ENCODE results near the gene ITGA1.

Gene ITGA1

GRCh38 chr5:52987711-52988331 lies 200.1 kb downstream of the ITGA1 start:
- DNase-seq, result no peak
- TF ChIP-seq POLR2A (IDR thresholded peaks at IDR 0.05; ENCODE audit: low read length), result no peak
- no peak for TF ChIP-seq GATA1 (IDR thresholded peaks at IDR 0.05; ENCODE audit: low read depth, low read length)

GRCh38 chr5:52988335-52989024 lies 200.8 kb downstream of the ITGA1 start:
- no peak for TF ChIP-seq GATA1 (IDR thresholded peaks at IDR 0.05; ENCODE audit: low read depth, low read length)
- no peak for TF ChIP-seq POLR2A (IDR thresholded peaks at IDR 0.05; ENCODE audit: low read length)
- DNase-seq, result no peak

DNA sequence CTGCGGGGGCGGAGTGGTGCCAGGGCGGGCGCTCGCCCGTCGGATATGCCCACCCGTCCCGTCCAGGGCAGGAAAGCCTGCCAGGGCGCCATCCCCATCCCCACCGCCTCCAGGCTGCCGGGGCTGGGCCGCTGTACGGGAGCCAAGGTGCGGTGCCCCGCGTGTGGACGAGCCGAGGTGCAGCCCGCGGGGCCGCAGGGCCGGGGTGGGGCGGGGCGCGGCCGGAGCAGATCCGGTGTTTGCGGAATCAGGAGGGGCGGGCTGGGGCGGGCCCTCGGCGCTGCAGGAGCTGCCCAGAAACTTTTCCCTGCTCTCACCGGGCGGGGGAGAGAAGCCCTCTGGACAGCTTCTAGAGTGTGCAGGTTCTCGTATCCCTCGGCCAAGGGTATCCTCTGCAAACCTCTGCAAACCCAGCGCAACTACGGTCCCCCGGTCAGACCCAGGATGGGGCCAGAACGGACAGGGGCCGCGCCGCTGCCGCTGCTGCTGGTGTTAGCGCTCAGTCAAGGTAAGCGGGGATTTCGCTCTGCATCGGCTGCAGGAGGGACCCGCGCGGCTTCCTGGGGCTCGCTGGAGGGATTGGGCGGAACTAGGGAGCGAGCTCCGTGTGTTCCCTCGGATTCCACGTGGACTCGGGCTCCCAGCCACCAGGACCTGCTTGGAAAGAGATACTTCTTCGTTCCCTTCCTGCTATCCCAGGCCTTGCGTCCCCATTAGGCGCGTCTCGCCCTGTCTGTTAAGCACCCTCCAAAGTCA lies 201.5 kb downstream of the ITGA1 start, which contains the start of gene ITGA2:
Gene ITGA2, plus strand, starts transcription at position 328 of the 756 bp plus-strand sequence. Its CDS starts 117 bp downstream, at position 445.
- no peak for DNase-seq
- TF ChIP-seq POLR2A (IDR thresholded peaks at IDR 0.05; ENCODE audit: low read length) (no peak), GATA1 (IDR thresholded peaks at IDR 0.05; ENCODE audit: low read depth, low read length) (no peak)

GRCh38 chr5:52989781-52990527 lies 202.2 kb downstream of the ITGA1 start:
- TF ChIP-seq GATA1 (IDR thresholded peaks at IDR 0.05; ENCODE audit: low read depth, low read length) (no peak), POLR2A (IDR thresholded peaks at IDR 0.05; ENCODE audit: low read length) (no peak)
- DNase-seq, result no peak

- TF ChIP-seq GATA1 (IDR thresholded peaks at IDR 0.05; ENCODE audit: low read depth, low read length) (no peak), POLR2A (IDR thresholded peaks at IDR 0.05; ENCODE audit: low read length) (no peak)
- no peak for DNase-seq
Observed at GRCh38 chr5:52990528-52990925, 202.8 kb downstream of the ITGA1 start.

DNA sequence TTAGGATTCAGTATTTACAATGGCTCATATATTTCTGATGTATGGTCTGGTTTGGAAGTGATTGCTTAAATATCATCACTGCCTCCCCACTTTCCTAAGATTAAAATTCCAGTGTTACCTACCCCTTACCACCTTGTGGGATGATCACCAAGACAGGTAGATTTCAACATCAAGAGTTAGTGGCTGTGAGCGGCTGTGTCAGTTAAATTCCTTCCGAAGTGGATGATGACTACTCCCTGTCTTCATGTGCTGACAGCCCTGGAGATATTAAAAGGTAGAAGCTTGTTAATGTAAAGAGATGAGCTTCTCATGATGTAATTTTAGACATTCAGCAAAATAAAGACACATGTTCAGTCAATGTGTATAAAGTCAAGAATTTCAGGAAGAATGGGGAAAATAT lies 205.7 kb downstream of the ITGA1 start:
- no peak for TF ChIP-seq GATA1 (IDR thresholded peaks at IDR 0.05; ENCODE audit: low read depth, low read length)
- no peak for TF ChIP-seq POLR2A (IDR thresholded peaks at IDR 0.05; ENCODE audit: low read length)
- DNase-seq, result no peak

GRCh38 chr5:52994266-52994665 lies 206.6 kb downstream of the ITGA1 start:
- DNase-seq, result no peak
- TF ChIP-seq POLR2A (IDR thresholded peaks at IDR 0.05; ENCODE audit: low read length), result no peak
- no peak for TF ChIP-seq GATA1 (IDR thresholded peaks at IDR 0.05; ENCODE audit: low read depth, low read length)

- TF ChIP-seq GATA1 (IDR thresholded peaks at IDR 0.05; ENCODE audit: low read depth, low read length) (no peak), POLR2A (IDR thresholded peaks at IDR 0.05; ENCODE audit: low read length) (no peak)
- no peak for DNase-seq
Observed at GRCh38 chr5:52995095-52995494, 207.4 kb downstream of the ITGA1 start.

GRCh38 chr5:52995914-52996313 lies 208.2 kb downstream of the ITGA1 start:
- no peak for DNase-seq
- no peak for TF ChIP-seq POLR2A (IDR thresholded peaks at IDR 0.05; ENCODE audit: low read length)
- no peak for TF ChIP-seq GATA1 (IDR thresholded peaks at IDR 0.05; ENCODE audit: low read depth, low read length)

DNA sequence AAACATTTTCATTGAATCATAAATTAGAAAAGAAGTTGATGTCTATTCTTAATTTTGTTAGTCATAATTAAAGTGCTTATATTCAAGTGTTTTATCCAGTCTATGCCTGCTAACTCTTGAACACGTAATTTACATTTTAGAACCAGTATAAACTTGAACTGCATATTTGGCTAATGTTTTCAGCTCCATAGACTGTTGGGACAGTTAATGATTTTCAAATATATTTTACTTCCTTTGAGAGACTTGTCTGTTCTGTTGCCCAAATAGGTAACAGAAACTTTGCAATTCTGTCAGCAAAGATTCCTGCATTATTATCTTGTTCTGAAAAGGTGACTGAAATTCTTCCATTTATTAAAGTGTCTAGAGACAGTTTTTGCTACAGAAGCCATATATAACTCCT lies 209.3 kb downstream of the ITGA1 start:
- TF ChIP-seq GATA1 (IDR thresholded peaks at IDR 0.05; ENCODE audit: low read depth, low read length) (no peak), POLR2A (IDR thresholded peaks at IDR 0.05; ENCODE audit: low read length) (no peak)
- DNase-seq, result no peak

GRCh38 chr5:52997424-52997823 lies 209.7 kb downstream of the ITGA1 start:
- no peak for TF ChIP-seq POLR2A (IDR thresholded peaks at IDR 0.05; ENCODE audit: low read length)
- no peak for TF ChIP-seq GATA1 (IDR thresholded peaks at IDR 0.05; ENCODE audit: low read depth, low read length)
- DNase-seq, result no peak

GRCh38 chr5:52998552-52999313 lies 211.0 kb downstream of the ITGA1 start:
- DNase-seq, result no peak
- TF ChIP-seq POLR2A (IDR thresholded peaks at IDR 0.05; ENCODE audit: low read length) (no peak), GATA1 (IDR thresholded peaks at IDR 0.05; ENCODE audit: low read depth, low read length) (no peak)

- DNase-seq, result no peak
- TF ChIP-seq GATA1 (IDR thresholded peaks at IDR 0.05; ENCODE audit: low read depth, low read length), result no peak
- TF ChIP-seq POLR2A (IDR thresholded peaks at IDR 0.05; ENCODE audit: low read length), result no peak
Observed at GRCh38 chr5:52999344-52999949, 211.7 kb downstream of the ITGA1 start.
